Retina (tissue), 1 donor: ENCODE measurements around the gene RPS18.
"Not testable (repeated sequence)": the region's sequence is repeated elsewhere in the genome, so short reads cannot be mapped to it uniquely, and the experiment has no call there.

Experiments used
- DNase-seq: peaks from one replicate; pipeline ENCODE4 v3.0.0-alpha.2; 2016

Gene RPS18

GRCh38 chr6:33271468-33272274 lies at the start of gene RPS18, which contains the start of gene VPS52:
Gene RPS18, plus strand, starts transcription at chr6:33272075. Its CDS starts 45 bp downstream, at chr6:33272120.
Gene VPS52, minus strand, starts transcription at chr6:33271876. Its CDS starts 201 bp downstream, at chr6:33271675.
- DNase-seq, result peak; percentile 97

GRCh38 chr6:33226503-33227120 lies 45.3 kb upstream of the RPS18 start:
- not testable (repeated sequence) for DNase-seq

- DNase-seq, result no peak
Observed at GRCh38 chr6:33235221-33235634, 36.6 kb upstream of the RPS18 start.

- no peak for DNase-seq
Observed at GRCh38 chr6:33236328-33236727, 35.5 kb upstream of the RPS18 start.

DNA sequence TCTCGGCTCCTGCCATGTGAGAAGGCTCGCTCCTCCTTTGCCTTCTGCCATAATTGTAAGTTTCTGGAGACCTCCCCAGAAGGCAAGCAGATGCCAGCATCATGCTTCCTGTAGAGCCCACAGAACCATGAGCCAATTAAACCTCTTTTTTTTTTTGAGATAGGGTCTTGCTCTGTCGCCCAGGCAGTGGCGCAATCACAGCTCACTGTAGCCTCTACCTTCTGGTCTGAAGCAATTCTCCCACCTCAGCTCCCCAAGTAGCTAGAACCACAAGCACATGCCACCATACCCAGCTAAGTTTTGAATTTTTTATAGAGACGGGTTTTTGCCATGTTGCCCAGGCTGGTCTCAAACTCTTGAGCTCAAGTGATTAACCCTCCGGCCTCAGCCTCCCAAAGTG lies 35.0 kb upstream of the RPS18 start:
- DNase-seq, result no peak

GRCh38 chr6:33237741-33238140 lies 34.1 kb upstream of the RPS18 start:
- DNase-seq, result no peak

- DNase-seq, result no peak
Observed at GRCh38 chr6:33241968-33242367, 29.9 kb upstream of the RPS18 start.

DNA sequence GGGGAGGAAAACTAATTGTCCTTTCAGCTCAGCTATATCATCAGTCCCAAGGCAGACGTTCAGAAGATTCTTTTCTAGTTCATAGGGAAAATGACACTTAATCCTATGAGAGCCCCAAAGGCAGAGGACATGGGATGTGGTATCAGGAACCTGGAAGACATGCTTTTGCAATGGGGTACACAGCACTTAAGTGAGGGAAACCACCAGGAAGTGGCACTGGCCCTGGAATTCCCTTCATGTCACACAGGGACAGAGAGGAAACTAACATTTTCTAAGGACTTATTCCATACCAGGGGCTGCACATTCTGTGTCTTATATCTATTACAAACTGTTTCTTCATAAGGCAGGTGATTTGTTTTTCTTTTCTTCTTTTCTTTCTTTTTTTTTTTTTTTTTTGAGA lies 28.4 kb upstream of the RPS18 start:
- DNase-seq, result no peak

GRCh38 chr6:33247977-33248642 lies 23.8 kb upstream of the RPS18 start:
- peak; percentile 94 for DNase-seq

DNA sequence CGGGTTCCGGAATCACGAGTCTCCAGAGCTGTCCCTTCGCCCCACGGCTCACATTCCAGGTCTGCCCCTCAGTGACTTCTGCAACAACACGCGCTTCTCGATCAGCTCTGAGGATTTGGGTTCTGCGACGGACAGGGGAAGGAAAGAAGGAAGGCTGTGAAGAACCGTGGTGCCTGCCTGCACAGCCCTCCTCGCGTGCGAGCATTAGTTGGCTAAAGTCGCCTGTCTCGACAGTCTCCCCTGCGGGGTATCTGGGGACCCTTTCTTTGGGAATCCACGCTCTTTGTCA lies 23.3 kb upstream of the RPS18 start:
- no peak for DNase-seq

- peak; percentile 96 for DNase-seq
Observed at GRCh38 chr6:33248932-33249731, 22.7 kb upstream of the RPS18 start.

GRCh38 chr6:33249732-33250630 lies 21.9 kb upstream of the RPS18 start:
- DNase-seq, result no peak

GRCh38 chr6:33250731-33251130 lies 21.1 kb upstream of the RPS18 start:
- DNase-seq, result no peak

- DNase-seq, result no peak
Observed at GRCh38 chr6:33251395-33252012, 20.4 kb upstream of the RPS18 start.

- DNase-seq, result no peak
Observed at GRCh38 chr6:33252759-33253158, 19.1 kb upstream of the RPS18 start.

- DNase-seq, result no peak
Observed at GRCh38 chr6:33254591-33254990, 17.3 kb upstream of the RPS18 start.

GRCh38 chr6:33259032-33259431 lies 12.8 kb upstream of the RPS18 start:
- no peak for DNase-seq

- DNase-seq, result not testable (repeated sequence)
Observed at GRCh38 chr6:33262490-33262889, 9.4 kb upstream of the RPS18 start.

DNA sequence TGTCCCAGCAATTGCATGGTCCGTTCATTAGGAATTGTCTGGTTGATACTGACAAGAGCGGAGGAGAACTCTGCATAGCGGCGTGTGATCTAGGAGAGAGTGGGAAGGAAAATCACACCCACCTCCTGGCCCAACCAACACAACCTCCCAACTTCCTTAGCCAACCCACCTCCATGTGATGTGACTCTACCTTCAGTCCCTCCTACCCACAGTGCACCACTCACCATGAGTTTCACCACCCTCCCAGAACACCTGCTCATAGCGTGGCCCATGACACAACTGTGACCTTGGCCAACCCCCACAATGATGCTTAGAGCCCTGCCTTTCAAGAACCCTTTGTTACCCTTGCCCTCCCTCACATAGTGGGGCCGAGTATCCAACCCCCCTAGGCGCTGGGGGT lies 7.9 kb upstream of the RPS18 start:
- no peak for DNase-seq

GRCh38 chr6:33271117-33271467 lies 783 bp upstream of the RPS18 start:
- no peak for DNase-seq

DNA sequence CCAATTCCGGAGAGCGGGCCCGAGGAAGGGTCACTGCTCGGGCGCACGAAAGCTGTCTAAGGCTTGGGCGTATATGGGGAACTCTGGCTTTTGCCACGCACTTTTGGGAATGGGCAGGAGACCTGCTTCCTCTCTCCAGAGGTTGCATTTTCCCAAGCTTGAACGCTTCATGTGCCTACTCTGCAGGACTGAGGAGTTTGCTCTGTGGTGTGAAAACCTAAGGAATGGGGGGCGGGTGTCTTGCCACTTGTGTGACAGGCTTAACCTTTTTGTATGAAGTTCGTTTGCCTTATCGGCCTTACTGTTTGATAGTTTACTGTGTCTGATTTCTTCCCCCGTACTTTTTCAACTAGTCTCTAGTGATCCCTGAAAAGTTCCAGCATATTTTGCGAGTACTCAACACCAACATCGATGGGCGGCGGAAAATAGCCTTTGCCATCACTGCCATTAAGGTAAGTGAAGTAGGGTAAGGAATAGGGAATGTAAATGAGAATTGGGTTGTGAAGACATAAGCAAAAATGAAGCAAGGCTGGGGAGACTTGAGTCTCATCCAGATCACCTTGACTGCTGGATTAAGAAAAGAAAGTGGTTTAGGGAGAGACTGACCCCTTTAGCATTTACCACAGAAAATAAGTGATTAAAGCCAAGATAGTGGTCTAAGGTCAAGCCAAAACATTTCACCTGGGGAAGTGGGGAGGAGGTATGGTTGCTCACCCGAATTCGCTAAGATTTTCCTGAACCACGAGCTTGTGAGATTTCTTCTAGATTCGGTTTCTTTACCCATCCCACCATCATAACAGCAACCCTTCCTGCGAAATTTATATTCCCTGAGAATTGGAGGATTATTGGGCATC lies 627 bp downstream of the RPS18 start:
- DNase-seq, result no peak
